KOPT-K1 (cell line): ENCODE data around the gene RXFP4.
A peak's percentile ranks its signal among the peaks of the same experiment; 100 is the strongest.
"Not testable (repeated sequence)": the region's sequence is repeated elsewhere in the genome, so short reads cannot be mapped to it uniquely, and the experiment has no call there.

Source experiments
- H3K27ac ChIP-seq: fragments of 200-600 bp; sonication (generic); 2 replicates; pipeline ENCODE4 v1.5.1; 2016; ENCODE audit warnings: antibody characterized with exemption, mild to moderate bottlenecking, low read depth, low read length; ENCODE audit not compliant: poor library complexity, severe bottlenecking
- H3K36me3 ChIP-seq: fragments of 200-600 bp; sonication (generic); 2 replicates; pipeline ENCODE4 v1.5.1; 2017; ENCODE audit warnings: antibody characterized with exemption, mild to moderate bottlenecking, low read length, moderate library complexity; ENCODE audit not compliant: insufficient read depth
- H3K9me3 ChIP-seq: fragments of 200-600 bp; sonication (generic); 2 replicates; pipeline ENCODE4 v1.5.1; 2017; ENCODE audit warnings: antibody characterized with exemption, low read length, mild to moderate bottlenecking; ENCODE audit not compliant: insufficient read depth, poor library complexity, severe bottlenecking

RXFP4 gene

DNA sequence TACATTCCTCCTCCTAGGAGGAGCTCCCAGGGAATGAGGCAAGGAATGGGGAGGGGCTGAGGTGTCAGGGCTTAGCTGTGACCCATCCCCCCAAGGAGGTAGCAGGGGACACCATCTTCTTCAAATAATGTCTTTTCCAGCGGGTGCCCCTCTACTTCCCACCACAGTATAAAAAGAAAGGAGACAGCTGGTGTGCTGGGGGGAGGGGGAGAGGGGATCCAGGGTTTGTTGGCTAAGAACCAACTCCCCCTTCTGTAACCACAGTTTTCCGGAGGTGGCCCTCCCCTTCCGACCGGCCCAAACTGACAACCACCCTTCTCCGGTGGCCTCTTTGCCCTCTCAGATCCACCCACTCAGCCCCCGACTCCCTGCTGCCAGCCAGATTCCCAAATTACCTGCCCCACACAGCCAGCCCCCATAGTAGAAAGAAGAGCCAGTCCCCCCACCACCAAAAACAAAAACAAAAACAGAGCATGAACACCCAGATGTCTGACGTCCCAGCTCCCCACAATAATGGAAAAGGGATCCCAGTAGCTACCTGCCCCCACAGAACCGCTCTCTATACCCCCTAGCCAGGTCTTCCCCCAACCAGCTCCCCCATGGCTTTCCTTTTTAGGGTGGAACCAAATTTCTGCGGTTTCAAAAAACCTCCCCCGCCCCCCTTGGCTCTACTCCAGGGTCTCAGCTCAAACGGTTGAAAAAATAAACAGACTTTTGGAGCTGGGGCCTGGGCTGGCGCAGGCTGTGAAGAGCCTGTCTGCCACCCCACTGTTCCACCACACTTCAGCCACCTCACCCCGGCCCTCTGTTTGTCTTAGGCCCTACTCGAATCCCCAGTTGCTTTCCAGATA is 34.8 kb downstream of the RXFP4 start:
- peak overlapping the region; percentile 98 for H3K27ac ChIP-seq

GRCh38 chr1:155976913-155977689 is 35.7 kb downstream of the RXFP4 start:
- H3K9me3 ChIP-seq: no peaks in the 10 kb centered on the region
- peaks cover 27% of the 10 kb centered on the region; the same call in 1 of the 2 replicates for H3K36me3 ChIP-seq
- H3K27ac ChIP-seq: peak overlapping the region; percentile 98

More for the DNA sequence above, 34.8 kb downstream of the RXFP4 start:
- H3K9me3 ChIP-seq: no peaks in the 10 kb centered on the region
- peaks cover 29% of the 10 kb centered on the region; the same call in 1 of the 2 replicates for H3K36me3 ChIP-seq

- Histone ChIP-seq H3K36me3 (peaks cover 20% of the 10 kb centered on the region; the same call in 1 of the 2 replicates), H3K9me3 (no peaks in the 10 kb centered on the region), H3K27ac (peak overlapping the region; percentile 98)
Observed at GRCh38 chr1:155977690-155978324, 36.4 kb downstream of the RXFP4 start.

GRCh38 chr1:155978325-155978972 is 37.0 kb downstream of the RXFP4 start, which contains the start of gene ARHGEF2:
Gene ARHGEF2 (minus strand): TSS chr1:155978547. CDS start chr1:155978427, 120 bp downstream.
- Histone ChIP-seq H3K9me3 (no peaks in the 10 kb centered on the region), H3K36me3 (peaks cover 14% of the 10 kb centered on the region; the same call in 1 of the 2 replicates), H3K27ac (peak within 1 kb of the TSS; percentile 98)

GRCh38 chr1:155978973-155979429 is 37.6 kb downstream of the RXFP4 start:
- H3K9me3 ChIP-seq: no peaks in the 10 kb centered on the region
- H3K36me3 ChIP-seq: peaks cover 12% of the 10 kb centered on the region; the same call in 1 of the 2 replicates
- H3K27ac ChIP-seq: peak overlapping the region; percentile 98

DNA sequence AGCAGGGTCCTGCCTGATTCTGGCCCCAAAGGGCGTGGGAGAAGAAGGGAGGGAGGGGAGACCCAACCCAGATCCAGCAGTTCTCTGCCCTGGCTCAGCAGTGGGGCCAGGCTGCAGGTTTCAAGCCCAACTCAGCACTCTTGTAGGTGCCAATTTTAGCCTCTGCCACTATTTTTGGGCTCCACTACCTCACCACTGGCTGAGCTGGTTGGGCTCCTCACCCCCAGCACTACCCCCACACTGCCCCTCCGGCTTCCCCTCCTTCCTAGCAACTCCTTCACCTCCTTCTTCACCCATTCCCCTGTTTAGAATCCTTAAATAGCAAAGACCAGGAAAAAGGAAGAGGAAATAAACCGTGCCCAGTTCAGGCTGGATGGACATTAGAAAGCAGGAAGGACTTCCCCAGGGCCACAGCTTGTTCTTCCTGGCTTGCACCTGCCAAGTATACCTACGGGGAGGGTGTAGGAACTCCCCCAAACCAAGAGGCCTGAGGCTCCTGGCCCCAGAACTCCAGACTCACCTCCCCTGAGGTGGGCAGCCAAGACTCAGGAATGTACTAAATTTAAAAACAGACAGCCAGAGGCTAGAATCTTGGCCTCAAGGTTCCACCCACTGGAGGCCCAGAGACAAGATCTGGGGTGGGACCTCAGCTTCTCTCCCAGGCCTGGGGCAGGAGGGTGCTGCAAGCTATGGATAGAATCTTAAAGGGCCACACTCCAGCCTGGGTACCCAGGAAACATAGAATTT is 38.3 kb downstream of the RXFP4 start:
- peak overlapping the region; percentile 98 for H3K27ac ChIP-seq
- no peaks in the 10 kb centered on the region for H3K9me3 ChIP-seq
- peaks cover 4% of the 10 kb centered on the region; the same call in 1 of the 2 replicates for H3K36me3 ChIP-seq

- peak overlapping the region; percentile 34 for H3K27ac ChIP-seq
- H3K9me3 ChIP-seq: no peaks in the 10 kb centered on the region
- H3K36me3 ChIP-seq: no peaks in the 10 kb centered on the region
Observed at GRCh38 chr1:155981266-155982088, 40.0 kb downstream of the RXFP4 start.

GRCh38 chr1:155982106-155982505 is 40.7 kb downstream of the RXFP4 start:
- Histone ChIP-seq H3K27ac (peak overlapping the region; percentile 34), H3K9me3 (no peaks in the 10 kb centered on the region), H3K36me3 (no peaks in the 10 kb centered on the region)

- Histone ChIP-seq H3K27ac (peak overlapping the region; percentile 20), H3K9me3 (no peaks in the 10 kb centered on the region), H3K36me3 (no peaks in the 10 kb centered on the region)
Observed at GRCh38 chr1:155983191-155984024, 42.0 kb downstream of the RXFP4 start.

DNA sequence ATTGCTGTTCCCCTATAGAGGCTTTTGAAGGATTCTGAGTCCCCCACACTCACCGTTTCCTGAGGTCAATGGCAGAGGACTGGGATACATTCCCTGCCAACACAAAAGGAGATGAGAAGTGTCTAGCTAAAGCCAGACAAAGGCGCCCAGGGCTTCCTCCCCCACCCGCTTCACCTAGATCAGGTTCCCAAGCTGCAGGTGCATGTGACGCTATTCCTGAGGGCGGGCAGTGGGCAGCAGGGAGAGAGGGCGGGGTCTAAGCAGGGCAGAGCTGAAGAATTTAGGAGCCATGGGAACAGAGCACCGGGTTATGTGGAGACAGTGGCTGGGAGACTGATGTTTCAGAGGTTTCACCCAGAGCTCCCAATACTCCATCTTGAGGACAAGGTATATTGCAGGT is 42.9 kb downstream of the RXFP4 start:
- no peaks in the 10 kb centered on the region for H3K36me3 ChIP-seq
- no peaks in the 10 kb centered on the region for H3K9me3 ChIP-seq
- no peak overlapping the region for H3K27ac ChIP-seq

DNA sequence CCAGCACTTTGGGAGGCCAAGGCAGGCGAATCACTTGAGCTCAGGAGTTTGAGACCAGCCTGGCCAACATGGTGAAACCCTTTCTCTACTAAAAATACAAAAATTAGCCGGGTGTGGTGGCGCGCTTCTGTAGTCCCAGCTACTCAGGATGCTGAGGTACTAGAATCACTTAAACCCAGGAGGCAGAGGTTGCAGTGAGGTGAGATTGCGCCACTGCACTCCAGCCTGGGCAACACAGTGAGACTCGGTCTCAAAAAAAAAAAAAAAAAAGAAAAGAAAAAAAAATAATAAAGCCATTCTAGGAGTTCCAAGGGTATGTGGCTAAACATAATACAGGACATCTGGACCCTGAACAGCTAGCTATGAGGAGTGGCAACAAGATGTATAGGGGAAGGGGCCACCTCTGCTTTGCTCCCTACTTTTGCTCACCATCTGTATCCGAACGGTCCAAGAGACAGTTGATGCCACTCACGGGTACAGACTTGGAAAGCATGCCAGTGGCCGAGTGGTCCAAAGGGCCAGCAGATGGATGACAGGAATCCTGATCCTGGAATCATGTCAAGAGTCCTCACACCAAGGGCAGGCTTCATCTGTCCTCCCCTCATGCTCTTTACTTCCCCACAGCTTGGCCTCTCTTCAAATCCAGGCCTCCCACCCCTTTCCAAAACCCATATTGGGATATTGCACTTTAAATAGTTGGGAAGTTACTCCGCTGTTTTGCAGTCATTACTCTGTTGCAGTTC is 43.6 kb downstream of the RXFP4 start:
- H3K27ac ChIP-seq, H3K9me3 ChIP-seq, H3K36me3 ChIP-seq: not testable (repeated sequence)
